ENCODE results near the gene ATRX. TPM values are rescaled to one million over a fixed set of nuclear protein-coding genes. Genes with fewer than 3 reads are reported as not detected.

The ATRX gene
- total and polyA plus RNA-seq, 2 of the 8 experiments (the other 6 are each of a cell fraction or from before 2014, with no cell fraction given) = 28.4 to 97.8 TPM

GRCh38 chrX:77510007-77510406 is 276.0 kb downstream of the ATRX start:
- Histone ChIP-seq H2BK5ac (ENCODE audit: low read depth, low read length) (no peak overlapping the region), H3K79me1 (ENCODE audit: low read depth, low read length) (no peaks in the 10 kb centered on the region), H2AFZ (ENCODE audit: low read length) (no peak overlapping the region), H2BK12ac (ENCODE audit: low read depth, low read length) (no peak overlapping the region), H3K23me2 (ENCODE audit: low read depth, low read length) (no peaks in the 10 kb centered on the region), H3K4ac (replicated peaks; ENCODE audit: insufficient read length, low read depth, low read length) (no peak overlapping the region), H4K5ac (ENCODE audit: insufficient read length, low read depth, low read length) (no peak overlapping the region), H3K14ac (ENCODE audit: insufficient read length) (no peak overlapping the region), H3K18ac (ENCODE audit: extremely low read depth, low read length) (no peak overlapping the region), H2AK5ac (ENCODE audit: low read depth, low read length) (no peak overlapping the region), H3K9me3 (ENCODE audit: insufficient read depth in 2 of 2, low read depth in 1 of 2, low read length in 1 of 2) (no peaks in the 10 kb centered on the region), H3K27me3 (replicated peaks in 1 of 4; ENCODE audit: control insufficient read depth in 3 of 4, extremely low read depth in 1 of 4, insufficient read depth in 3 of 4, low read length in 3 of 4) (no peaks in the 10 kb centered on the region), H3K4me2 (ENCODE audit: insufficient read depth in 1 of 2, low read depth in 2 of 2, low read length in 2 of 2) (no peak overlapping the region), H3K27ac (ENCODE audit: low read depth, low read length) (no peak overlapping the region), H2BK20ac (ENCODE audit: low read length) (no peak overlapping the region), H3K79me2 (ENCODE audit: control insufficient read depth in 1 of 2, insufficient read depth in 2 of 2, low read length in 2 of 2) (no peaks in the 10 kb centered on the region), H2BK15ac (ENCODE audit: low read length) (no peak overlapping the region), H3K4me1 (replicated peaks in 1 of 4; ENCODE audit: control insufficient read depth in 3 of 4, insufficient read depth in 4 of 4, low read length in 3 of 4) (no peaks in the 10 kb centered on the region), H3K56ac (replicated peaks; ENCODE audit: insufficient read length, low read depth, low read length) (no peak overlapping the region), H3K9ac (replicated peaks in 1 of 4; ENCODE audit: extremely low read depth in 1 of 4, low read depth in 3 of 4, low read length in 3 of 4) (no peak overlapping the region), H4K20me1 (replicated peaks in 1 of 2; ENCODE audit: control insufficient read depth in 1 of 2, insufficient read depth in 2 of 2, low read length in 2 of 2) (no peaks in the 10 kb centered on the region), H2BK120ac (replicated peaks; ENCODE audit: low read depth, low read length) (no peak overlapping the region), H3K36me3 (ENCODE audit: control insufficient read depth in 2 of 4, insufficient read depth in 4 of 4, low read length in 3 of 4) (peaks cover 0 to 8% (median under 1%) of the 10 kb centered on the region in 4 experiments; a peak in 2 of 8 replicates), H4K91ac (replicated peaks; ENCODE audit: insufficient read length, low read length) (no peak overlapping the region), H3K23ac (ENCODE audit: insufficient read length) (no peak overlapping the region), H3K4me3 (ENCODE audit: extremely low read depth in 1 of 4, insufficient read depth in 2 of 4, low read depth in 3 of 4, low read length in 4 of 4) (no peak overlapping the region), H4K8ac (ENCODE audit: extremely low read depth, insufficient read depth, low read length) (no peak overlapping the region)
- no CpG with 5 or more reads among the region's 1 CpG for WGBS, 2 experiments (ENCODE audit: extremely low coverage in 1 of 2, insufficient coverage in 1 of 2, insufficient read length in 1 of 2, insufficient replicate concordance in 2 of 2, low coverage in 1 of 2, low lambda C conversion rate in 2 of 2, missing lambda C conversion rate in 1 of 2)
- no peak for DNase-seq (ENCODE audit: low read depth in 1 of 2, low spot score in 2 of 2)
- POLR2A ChIA-PET (ENCODE audit: partially characterized antibody) = no interaction called here
- CTCF ChIA-PET (ENCODE audit: partially characterized antibody) = no interaction called here
- no peak for FAIRE-seq
- no peak for TF ChIP-seq NRF1 (IDR thresholded peaks at IDR 0.05; ENCODE audit: low read depth, low read length)
- TF ChIP-seq CTBP2 (IDR thresholded peaks at IDR 0.05; ENCODE audit: borderline replicate concordance, insufficient read depth, insufficient read length, low read length) = no peak
- no peak for TF ChIP-seq MAX (IDR thresholded peaks at IDR 0.05)
- no peak for TF ChIP-seq CHD2 (IDR thresholded peaks at IDR 0.05; ENCODE audit: low read length)
- TF ChIP-seq, protein P1, sequence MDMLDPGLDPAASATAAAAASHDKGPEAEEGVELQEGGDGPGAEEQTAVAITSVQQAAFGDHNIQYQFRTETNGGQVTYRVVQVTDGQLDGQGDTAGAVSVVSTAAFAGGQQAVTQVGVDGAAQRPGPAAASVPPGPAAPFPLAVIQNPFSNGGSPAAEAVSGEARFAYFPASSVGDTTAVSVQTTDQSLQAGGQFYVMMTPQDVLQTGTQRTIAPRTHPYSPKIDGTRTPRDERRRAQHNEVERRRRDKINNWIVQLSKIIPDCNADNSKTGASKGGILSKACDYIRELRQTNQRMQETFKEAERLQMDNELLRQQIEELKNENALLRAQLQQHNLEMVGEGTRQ (IDR thresholded peaks at IDR 0.05; ENCODE audit: low read length) = no peak
- TF ChIP-seq SIX5 (IDR thresholded peaks at IDR 0.05; ENCODE audit: low read depth, low read length) = no peak
- TF ChIP-seq POLR2A (IDR thresholded peaks at IDR 0.05; ENCODE audit: control extremely low read depth in 1 of 2, low read depth in 2 of 2, low read length in 2 of 2) = no peak
- no peak for TF ChIP-seq HDAC2 (IDR thresholded peaks at IDR 0.05; ENCODE audit: borderline replicate concordance in 1 of 2, low read depth in 2 of 2, low read length in 2 of 2)
- TF ChIP-seq SAP30 (IDR thresholded peaks at IDR 0.05; ENCODE audit: insufficient read depth, insufficient replicate concordance, low read length) = no peak
- no peak for TF ChIP-seq SP1 (IDR thresholded peaks at IDR 0.05; ENCODE audit: low read depth, low read length)
- no peak for TF ChIP-seq CBX8 (IDR thresholded peaks at IDR 0.05; ENCODE audit: borderline replicate concordance, low read depth, low read length)
- no peak for TF ChIP-seq SP4 (IDR thresholded peaks at IDR 0.05; ENCODE audit: low read length)
- TF ChIP-seq POU5F1 (IDR thresholded peaks at IDR 0.05; ENCODE audit: low read depth, low read length) = no peak
- TF ChIP-seq TCF12 (IDR thresholded peaks at IDR 0.05; ENCODE audit: low read depth, low read length) = no peak
- TF ChIP-seq KDM5A (IDR thresholded peaks at IDR 0.05; ENCODE audit: low read length) = no peak

Measured in H1 (cell line).